GM23338 (cell line): Measurements from ENCODE around the gene KRT1.

Source experiments
- CTCF ChIP-seq, 2 experiments: fragments of 200-600 bp in 1 of 2; sonication (generic) in 1 of 2; conservative IDR thresholded peaks; 2 replicates each; pipeline versions ENCODE4 v1.5.1 to v1.6.1; 2016 to 2017; ENCODE audit warnings: antibody characterized with exemption in 2 of 2, low read depth in 2 of 2, mild to moderate bottlenecking in 2 of 2, moderate library complexity in 1 of 2
- EZH2 ChIP-seq: fragments of 200-600 bp; sonication (generic); IDR thresholded peaks from one replicate; pipeline ENCODE4 v1.8.0; 2017; ENCODE audit warnings: antibody characterized with exemption, mild to moderate bottlenecking, low read depth; ENCODE audit not compliant: unreplicated experiment
- JUNB ChIP-seq: IDR thresholded peaks from one replicate; pipeline ENCODE4 v1.6.1; 2016; ENCODE audit warnings: antibody characterized with exemption; ENCODE audit not compliant: unreplicated experiment
- REST ChIP-seq: IDR thresholded peaks from one replicate; pipeline ENCODE4 v1.6.1; 2018; ENCODE audit warnings: antibody characterized with exemption; ENCODE audit not compliant: unreplicated experiment
- TF ChIP-seq, protein P1 (sequence below): IDR thresholded peaks from 2 replicates; pipeline ENCODE4 v1.6.1; 2016; ENCODE audit warnings: antibody characterized with exemption

GRCh38 chr12:52702338-52702737 is 22.1 kb upstream of the KRT1 start:
- TF ChIP-seq CTCF (conservative IDR thresholded peaks at IDR 0.05; ENCODE audit: low read depth in 2 of 2) (no peak), REST (no peak), JUNB (no peak), EZH2 (no peak)
- TF ChIP-seq, protein P1, sequence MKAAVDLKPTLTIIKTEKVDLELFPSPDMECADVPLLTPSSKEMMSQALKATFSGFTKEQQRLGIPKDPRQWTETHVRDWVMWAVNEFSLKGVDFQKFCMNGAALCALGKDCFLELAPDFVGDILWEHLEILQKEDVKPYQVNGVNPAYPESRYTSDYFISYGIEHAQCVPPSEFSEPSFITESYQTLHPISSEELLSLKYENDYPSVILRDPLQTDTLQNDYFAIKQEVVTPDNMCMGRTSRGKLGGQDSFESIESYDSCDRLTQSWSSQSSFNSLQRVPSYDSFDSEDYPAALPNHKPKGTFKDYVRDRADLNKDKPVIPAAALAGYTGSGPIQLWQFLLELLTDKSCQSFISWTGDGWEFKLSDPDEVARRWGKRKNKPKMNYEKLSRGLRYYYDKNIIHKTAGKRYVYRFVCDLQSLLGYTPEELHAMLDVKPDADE: no peak
